ENCODE measurements around the gene ABCB11.
"Not testable (repeated sequence)": the region's sequence is repeated elsewhere in the genome, so short reads cannot be mapped to it uniquely, and the experiment has no call there.

Gene ABCB11

DNA sequence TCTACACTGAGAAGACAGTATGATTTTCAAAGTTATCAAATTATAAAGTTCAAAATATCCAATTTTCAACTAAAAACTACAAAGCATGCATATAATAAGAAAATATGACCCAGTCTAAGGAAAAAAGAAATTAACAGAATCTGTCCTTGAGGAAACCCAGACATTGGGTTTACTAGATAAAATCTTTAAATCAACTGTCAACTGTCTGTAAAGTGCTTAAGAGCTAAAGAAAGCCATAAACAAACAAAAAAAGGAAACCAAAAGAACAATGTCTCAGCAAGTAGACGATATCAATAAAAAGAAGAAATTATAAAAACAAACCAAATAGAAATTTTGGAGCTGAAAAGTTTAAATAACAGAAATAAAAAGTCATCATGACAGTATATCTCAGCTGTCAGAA lies 10.5 kb upstream of the ABCB11 start:
- no peak for FAIRE-seq

- FAIRE-seq, result no peak
These were observed 8.6 kb upstream of the ABCB11 start for GRCh38 chr2:169039702-169040101.

DNA sequence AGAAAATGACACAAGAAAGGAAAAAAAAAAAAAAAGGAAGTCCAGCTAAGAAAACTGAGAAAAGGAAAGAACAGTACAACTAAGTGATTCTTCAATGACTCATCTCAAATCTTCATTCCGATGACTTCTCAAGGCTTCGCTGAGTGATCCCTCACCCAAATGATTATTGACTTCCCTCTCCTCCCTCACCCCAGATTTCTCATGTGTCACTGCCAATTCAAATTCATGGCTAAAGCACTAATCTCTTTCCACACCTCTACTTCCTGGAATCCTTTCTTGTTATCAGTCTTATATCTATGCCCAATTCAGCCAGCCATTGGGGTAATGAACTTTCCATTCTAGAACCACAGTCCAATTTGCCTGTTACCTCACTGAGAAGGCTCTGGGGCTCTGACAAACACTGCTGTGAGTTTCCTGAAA lies 7.2 kb upstream of the ABCB11 start:
- no peak for FAIRE-seq

GRCh38 chr2:169036736-169037440 lies 5.8 kb upstream of the ABCB11 start:
- no peak for FAIRE-seq

- no peak for FAIRE-seq
These were observed 4.8 kb upstream of the ABCB11 start for GRCh38 chr2:169035887-169036286.

- FAIRE-seq, result no peak
These were observed 3.9 kb upstream of the ABCB11 start for GRCh38 chr2:169034984-169035544.

DNA sequence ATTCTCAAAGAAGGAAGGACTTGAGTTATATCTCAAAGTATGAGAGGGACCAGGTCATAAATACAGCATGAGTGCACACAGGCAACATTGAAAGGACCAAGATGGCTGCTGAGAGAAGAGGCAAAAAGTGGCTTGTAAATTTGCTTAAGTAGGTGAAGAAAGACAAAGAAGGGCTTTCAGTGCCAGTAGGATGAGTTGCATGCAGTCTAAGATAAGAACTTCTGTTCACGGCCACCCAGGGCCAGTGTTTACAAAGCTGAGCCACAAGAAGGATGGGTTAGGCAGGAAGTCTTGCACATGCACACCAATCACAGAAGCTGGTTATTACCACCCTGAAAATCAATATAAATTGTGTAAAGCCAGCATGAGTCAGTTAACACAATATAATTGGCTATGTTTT lies 3.1 kb upstream of the ABCB11 start:
- no peak for FAIRE-seq

GRCh38 chr2:169029341-169029740 lies 1.8 kb downstream of the ABCB11 start:
- FAIRE-seq, result no peak

DNA sequence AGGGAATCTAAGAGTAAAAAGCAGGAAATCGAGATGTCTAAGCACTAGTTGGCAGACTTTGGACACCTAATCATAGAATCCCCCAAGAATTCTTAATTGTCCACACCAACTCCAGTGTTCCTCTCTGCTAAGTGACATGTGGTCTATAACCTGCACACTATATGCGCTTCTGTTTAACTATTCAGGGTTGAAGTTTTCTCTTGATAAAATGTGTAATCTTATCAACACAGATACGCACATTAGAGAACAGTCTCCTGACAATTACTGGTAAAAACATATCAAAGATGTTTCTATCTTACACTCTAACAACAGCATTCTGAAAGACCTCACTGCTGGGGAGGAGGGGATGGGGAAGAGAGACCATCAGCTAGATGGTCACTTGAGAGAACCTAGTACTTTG lies 3.9 kb downstream of the ABCB11 start:
- FAIRE-seq, result no peak

- no peak for FAIRE-seq
These were observed 5.1 kb downstream of the ABCB11 start for GRCh38 chr2:169026056-169026455.

DNA sequence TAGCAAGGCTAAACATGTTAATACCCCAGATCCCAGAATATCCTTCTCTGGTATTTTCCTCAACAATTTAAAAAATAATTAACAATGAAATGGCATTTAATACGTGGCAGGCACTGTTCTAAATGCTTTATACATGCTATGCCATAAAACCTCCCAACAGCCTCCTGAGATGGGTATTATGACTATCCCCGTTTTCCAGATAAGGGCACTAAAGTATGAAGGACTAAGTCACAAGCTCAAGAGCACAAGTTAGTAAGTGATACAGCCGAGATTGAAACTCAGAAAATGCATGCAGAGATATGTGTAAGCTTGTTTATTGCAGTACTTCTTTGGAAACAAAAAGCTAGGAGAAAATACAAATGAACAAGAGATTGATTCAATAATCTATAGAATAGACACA lies 8.0 kb downstream of the ABCB11 start:
- FAIRE-seq, result no peak

- FAIRE-seq, result no peak
These were observed 12.7 kb downstream of the ABCB11 start for GRCh38 chr2:169018390-169018789.

DNA sequence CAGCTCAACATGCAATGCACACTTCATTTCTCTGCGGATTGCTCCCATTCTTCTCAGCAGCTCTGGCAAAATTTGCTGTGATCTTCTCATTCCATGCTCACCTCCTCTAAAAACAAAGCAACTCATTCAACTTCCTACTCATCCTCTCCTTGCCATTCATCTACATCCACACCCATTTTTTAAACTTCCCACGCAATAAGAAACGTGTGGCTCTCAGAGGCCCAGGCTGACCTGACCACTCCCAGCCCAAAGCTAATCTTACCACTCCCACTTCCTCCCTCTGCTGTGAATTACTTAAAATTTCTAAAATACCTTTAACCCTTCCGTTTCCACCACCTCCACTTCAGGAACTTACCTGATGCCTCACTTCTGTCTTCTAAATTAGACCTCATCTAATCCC lies 15.2 kb downstream of the ABCB11 start:
- no peak for FAIRE-seq

DNA sequence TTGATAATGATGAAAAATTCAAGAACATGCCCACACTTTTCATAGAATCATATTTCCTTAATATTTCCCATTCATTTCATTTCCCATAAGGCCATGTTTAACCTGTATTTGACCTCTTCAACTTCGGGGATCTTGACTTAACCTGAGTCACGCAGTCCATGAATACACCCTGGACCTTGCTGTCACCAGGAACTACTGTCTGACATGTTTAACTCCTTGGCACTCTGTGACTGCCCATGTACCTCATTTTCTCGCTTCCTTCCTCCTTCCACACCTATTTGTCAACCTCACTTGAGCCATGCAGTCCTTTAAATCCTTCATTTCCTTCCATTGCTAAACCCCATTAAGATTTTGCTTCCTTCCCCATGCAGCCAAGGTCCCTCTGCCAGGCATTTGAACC lies 16.3 kb downstream of the ABCB11 start:
- FAIRE-seq, result no peak

DNA sequence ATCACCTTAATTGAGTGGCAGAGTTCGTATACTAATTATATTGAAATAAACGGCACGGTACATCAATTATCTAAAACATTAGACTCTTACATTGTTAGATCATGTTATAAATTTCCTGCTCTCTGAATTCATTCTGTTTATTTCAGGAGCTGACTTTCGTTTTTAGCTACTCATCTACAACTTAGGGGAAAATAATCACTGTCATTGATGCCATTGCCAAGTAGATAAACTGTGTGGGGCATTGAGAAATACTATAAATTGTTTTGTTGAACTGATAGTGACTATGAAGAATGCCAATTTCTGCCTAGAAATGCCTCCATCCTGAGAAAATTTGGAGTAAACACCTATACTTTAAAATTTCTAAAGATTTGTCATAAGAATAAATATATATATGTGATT lies 17.5 kb downstream of the ABCB11 start:
- no peak for FAIRE-seq

GRCh38 chr2:169012812-169013627 lies 18.1 kb downstream of the ABCB11 start:
- no peak for FAIRE-seq

- FAIRE-seq, result not testable (repeated sequence)
These were observed 18.8 kb downstream of the ABCB11 start for GRCh38 chr2:169012191-169012792.

GRCh38 chr2:169011698-169012097 lies 19.4 kb downstream of the ABCB11 start:
- FAIRE-seq, result no peak

DNA sequence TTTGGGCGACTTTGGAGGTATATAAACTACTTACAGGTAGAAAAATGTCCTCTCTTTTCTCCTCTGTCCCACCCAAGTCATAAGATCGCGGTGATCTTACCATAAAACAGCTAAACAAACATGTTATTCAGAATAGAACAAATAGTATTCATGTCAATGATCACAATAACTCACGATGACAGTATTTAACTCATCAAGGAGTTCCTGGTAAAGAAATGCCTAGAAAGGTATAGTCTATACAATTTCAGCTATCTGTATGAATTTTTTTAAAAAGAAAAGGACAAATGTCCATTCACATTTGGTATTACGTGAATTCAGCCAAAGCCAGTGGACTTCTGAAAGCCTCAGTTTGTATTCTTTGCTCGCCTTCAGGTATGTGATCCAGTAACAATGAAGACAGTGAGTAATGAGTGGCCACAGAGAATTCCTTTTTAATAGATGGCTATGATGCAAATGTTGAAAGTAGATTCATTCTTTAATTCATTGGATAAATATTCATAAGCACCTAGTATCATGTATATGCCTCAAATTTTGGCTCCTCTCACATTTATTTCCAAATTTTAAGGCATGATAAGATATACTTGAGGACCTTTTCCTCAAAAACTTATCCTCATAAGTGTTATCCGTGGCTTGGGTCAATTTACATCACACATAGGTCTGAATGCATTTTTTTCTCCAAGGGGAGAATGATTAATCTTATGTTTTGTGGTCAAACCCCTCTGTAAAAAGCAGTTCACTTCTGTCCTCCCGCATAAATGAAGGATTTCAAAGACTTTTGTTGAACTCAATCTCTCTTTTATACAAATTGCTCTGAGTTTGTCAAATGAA lies 20.3 kb downstream of the ABCB11 start:
- no peak for FAIRE-seq

- no peak for FAIRE-seq
These were observed 21.1 kb downstream of the ABCB11 start for GRCh38 chr2:169009865-169010579.

- no peak for FAIRE-seq
These were observed 23.2 kb downstream of the ABCB11 start for GRCh38 chr2:169007941-169008340.

- no peak for FAIRE-seq
These were observed 23.8 kb downstream of the ABCB11 start for GRCh38 chr2:169007356-169007755.
